Smooth muscle cell of the brain vasculature (primary cell): Measurements from ENCODE around the gene UACA.

ENCODE experiments used
- DNase-seq: peaks from one replicate; pipeline ENCODE4 v3.0.0-alpha.2; 2012; ENCODE audit warnings: low read depth, low spot score

UACA gene

DNA sequence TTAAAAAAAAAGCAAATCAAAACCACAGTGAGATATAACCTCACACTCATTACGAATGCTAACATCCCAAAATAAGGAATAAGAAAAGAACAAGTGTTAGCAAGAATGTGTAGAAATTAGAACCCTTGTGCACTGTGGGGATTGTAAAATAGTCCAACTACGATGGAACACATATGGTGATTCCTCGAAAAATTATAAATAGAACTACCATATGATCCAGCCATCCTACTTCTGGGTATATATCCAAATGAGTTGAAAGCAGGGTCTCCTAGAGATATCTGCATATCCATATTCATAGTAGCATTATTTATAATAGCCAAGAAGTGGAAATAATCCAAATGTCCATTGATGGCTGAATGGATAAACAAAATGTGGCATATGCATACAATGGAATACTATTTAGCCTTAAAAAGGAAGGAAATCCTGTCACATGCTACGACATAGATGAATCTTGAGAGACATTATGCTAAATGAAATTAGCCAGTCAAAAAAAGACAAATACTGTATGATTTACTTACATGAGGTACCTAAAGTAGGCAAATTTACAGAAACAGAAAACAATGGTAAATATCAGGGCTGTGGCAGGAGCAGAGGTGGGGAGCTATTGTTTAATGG is 55.6 kb downstream of the UACA start:
- DNase-seq, result no peak

DNA sequence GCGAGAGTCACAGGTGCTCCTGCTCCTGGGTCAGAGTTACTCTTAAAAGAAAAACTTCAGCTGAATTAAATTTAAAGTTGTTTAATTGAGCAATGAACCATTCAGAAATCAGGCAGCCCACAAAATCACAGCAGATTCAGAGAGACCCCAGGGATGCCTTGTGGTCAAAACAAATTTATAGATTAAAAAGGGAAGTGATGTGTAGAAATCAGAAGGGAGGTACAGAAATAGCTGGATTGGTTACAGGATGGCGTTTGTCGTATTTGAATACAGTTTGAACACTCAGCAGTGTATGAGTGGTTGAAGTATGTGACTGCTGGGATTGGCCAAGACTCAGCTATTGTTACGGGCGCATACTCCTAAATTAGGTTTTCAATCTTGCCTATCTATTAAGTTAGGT is 58.6 kb downstream of the UACA start:
- DNase-seq, result no peak

DNA sequence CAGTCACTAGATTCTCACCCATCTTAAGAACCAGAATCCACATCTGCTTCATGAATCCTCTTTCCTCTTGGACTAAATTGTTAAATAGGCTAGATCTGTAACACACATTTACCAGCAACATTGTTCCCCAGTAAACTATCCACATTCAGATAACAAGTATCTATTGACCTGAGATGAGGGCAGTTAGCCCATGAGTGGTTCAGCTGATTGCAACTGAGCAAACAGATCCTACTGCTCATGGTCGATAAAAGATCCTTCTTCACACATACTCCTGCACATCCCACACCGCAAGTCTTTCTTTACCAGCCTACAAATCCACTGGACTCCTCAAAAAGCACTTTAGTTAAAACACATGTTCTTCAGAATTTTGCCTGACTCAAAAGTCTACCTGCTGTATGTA is 59.2 kb downstream of the UACA start:
- DNase-seq, result no peak

DNA sequence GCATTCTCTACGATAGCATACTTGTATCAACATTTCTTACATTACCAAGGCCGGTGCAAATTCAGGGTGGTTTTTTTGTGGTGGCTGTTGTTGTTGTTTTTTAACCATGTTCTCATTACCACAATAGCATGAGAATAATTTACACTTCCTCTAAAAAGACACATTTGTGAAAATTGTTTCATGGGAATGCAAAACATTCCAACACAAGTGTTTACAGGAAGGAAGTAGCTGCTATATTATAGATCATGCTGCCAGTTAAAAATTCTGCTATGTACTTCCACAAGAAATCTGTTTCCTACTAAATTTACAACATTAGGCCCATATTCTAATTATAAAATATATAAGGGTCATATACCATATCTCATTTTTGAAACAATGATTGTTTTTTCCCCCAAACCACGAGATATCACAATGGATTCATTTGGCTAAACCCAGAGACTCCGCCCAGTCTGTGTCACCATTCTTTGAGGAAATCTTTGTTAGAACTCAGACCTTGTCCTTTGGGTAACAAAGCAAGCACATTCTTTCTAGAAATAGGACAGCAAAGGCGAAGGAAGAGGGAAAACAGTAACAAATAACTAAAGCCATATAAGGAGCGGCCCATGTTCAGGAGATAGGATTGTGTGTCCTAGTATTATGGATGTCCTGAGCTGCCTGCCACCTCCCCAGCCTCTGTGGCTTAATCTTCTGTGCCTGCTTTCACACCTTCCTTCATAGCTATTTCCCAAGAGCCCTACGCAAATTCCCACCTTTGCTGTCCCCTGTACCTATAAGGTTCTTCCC is 60.1 kb downstream of the UACA start:
- no peak for DNase-seq

- DNase-seq, result no peak
Measured at GRCh38 chr15:70702584-70702983, 60.8 kb downstream of the UACA start.

GRCh38 chr15:70701891-70702568 is 61.3 kb downstream of the UACA start:
- peak; percentile 33 for DNase-seq

- DNase-seq, result no peak
Measured at GRCh38 chr15:70701171-70701570, 62.2 kb downstream of the UACA start.

GRCh38 chr15:70699890-70700289 is 63.5 kb downstream of the UACA start:
- no peak for DNase-seq

GRCh38 chr15:70698836-70699390 is 64.4 kb downstream of the UACA start:
- no peak for DNase-seq

- no peak for DNase-seq
Measured at GRCh38 chr15:70698426-70698825, 64.9 kb downstream of the UACA start.

DNA sequence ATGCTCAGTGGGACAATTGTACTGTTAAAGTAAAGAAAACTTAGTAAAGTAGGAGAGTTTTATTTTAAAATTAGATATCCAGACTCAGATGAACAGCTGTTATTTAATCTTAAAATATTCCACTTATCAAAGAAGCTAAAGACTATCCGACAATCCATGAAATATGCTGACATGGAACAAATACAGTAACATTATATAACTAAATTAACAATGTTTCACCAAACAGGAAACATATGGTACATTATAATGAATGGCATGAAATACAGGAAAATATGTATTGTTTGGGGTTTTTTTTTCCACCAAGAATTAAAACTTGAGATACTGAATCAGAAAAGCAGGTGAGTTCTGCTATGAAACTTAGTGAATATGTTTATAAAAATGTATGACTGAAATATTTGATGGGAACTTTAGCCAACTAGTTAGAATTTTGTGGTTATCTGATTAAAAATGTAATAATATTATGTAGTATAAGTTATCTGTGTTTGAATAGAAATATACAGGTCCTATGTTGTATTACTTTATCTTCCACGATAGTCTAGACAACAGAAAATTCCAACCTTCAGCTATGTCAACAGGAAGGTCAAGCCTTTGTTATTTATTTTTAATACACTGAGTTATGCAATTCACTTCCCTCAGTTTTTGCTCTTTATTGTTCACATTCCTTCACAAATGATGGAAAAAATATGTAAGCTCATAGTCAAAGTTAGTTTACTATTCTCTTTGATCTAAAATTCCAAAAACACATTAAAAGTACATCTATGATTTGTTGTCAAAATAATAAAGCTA is 72.7 kb downstream of the UACA start:
- DNase-seq, result no peak

DNA sequence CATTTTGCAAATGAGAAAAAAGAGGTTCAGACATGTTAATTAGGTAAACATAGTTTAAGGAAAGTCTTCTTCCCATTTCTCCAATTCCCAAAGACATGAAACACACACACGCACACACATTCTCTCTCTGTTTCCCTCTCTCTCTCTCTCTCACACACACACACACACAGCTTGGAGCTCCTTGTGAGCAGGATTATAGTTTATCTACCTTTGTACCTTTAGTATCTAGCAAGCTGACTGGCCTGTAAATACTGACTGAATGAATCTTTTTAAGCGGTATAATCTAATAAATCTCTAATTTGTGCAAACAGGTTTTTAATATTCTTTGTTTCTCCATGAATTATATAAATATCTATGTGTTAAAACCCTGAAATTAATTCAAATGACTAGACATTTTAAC is 73.3 kb downstream of the UACA start:
- DNase-seq, result no peak

GRCh38 chr15:70687482-70687881 is 75.9 kb downstream of the UACA start:
- no peak for DNase-seq

- no peak for DNase-seq
Measured at GRCh38 chr15:70680817-70681216, 82.5 kb downstream of the UACA start.

DNA sequence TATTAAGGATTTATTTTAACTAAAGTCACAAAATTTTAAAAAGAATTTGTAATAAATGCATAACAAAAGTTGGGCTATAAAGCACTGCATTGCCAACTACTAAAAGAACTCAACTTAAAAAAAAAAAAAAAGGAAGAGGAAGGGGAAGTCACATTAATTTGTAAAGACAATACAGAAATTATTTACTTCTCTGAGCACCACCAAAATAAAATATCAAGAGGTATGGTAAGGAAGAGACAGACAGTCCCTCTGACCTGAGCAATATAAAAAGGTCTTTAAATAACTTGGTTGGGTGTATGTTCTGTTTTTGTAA is 83.5 kb downstream of the UACA start:
- no peak for DNase-seq

GRCh38 chr15:70672081-70672480 is 91.3 kb downstream of the UACA start:
- DNase-seq, result no peak

- DNase-seq, result no peak
Measured at GRCh38 chr15:70670680-70671079, 92.7 kb downstream of the UACA start.

- DNase-seq, result no peak
Measured at GRCh38 chr15:70669966-70670658, 93.2 kb downstream of the UACA start.

DNA sequence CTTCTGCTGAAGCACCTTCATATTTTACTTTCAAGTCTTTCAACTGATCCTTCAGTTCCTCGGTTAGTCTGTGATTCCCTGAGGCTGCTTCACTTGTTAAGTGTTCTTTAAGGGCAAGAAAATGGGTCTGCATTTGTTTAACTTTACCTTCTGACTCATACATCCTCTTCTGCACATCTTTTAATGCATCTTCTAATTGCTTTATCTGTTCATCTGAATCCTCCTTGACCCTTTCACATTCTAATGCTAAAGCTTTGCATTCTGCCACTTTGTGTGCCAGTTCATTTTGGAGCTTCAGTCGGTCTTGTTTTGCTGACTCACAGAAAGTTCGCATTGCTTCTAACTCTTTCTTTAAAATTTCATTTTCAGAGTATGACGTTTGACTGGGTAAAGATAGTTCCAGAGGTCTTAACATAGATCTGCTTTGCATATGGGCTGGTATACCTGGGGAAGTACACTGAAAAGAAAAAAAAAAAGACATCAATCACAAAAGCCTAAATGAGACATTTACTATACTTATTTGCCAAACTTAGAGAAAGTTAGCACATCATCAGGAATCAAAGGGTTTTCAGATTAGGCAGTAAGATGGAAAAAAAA is 94.3 kb downstream of the UACA start:
- no peak for DNase-seq

- no peak for DNase-seq
Measured at GRCh38 chr15:70665599-70665998, 97.8 kb downstream of the UACA start.

DNA sequence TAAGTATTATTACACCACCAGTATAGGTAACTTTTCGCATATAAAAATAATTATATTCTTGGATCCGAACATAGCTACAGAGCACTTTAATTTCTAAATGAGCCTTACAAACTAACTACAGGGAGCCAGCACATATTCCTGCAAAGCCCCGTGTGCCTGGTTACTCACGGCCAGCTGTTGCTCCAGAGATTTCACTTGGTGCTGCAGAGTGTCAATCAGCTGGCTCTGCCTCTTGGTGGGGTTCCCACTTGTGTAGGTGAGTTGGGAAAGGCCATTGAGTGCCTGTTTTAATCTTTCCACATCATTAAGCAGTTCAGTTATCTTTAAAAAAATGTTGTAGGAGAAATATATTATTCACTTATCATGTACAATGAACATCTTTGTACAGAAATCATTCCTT is 98.9 kb downstream of the UACA start:
- no peak for DNase-seq
